Thoracic aorta (tissue), 2 donors: Measurements from ENCODE around the gene TMEM19. TPM values are rescaled to one million over a fixed set of nuclear protein-coding genes. Genes with fewer than 3 reads are reported as not detected.

ENCODE experiments used
- ATAC-seq: fragments of 150-250 bp; one replicate; pipeline ENCODE4 v1.8.0; 2017; ENCODE audit warnings: low read depth; ENCODE audit not compliant: insufficient number of reproducible peaks, low FRiP score
- DNase-seq: peaks from one replicate; pipeline ENCODE4 v3.0.0-alpha.2; 2020; ENCODE audit warnings: low spot score
- H3K27ac ChIP-seq, 2 donors: fragments of 200-600 bp; sonication (generic); 1 replicate in 1 of 2; 2 replicates in 1 of 2; pipeline ENCODE4 v1.5.1; 2016; ENCODE audit warnings: mild to moderate bottlenecking in 2 of 2, moderate library complexity in 2 of 2
- H3K27me3 ChIP-seq: fragments of 200-600 bp; sonication (generic); replicated peaks from 2 replicates; pipeline ENCODE4 v1.6.0; 2016; ENCODE audit warnings: mild to moderate bottlenecking; ENCODE audit not compliant: insufficient read depth
- H3K36me3 ChIP-seq: fragments of 200-600 bp; sonication (generic); one replicate; pipeline ENCODE4 v1.5.1; 2016
- H3K4me1 ChIP-seq, 2 donors: fragments of 200-600 bp; sonication (generic); 1 replicate in 1 of 2; 2 replicates in 1 of 2; pipeline versions ENCODE4 v1.5.1 to v1.6.0; 2016; ENCODE audit warnings: low read depth in 2 of 2, mild to moderate bottlenecking in 1 of 2; ENCODE audit not compliant: control insufficient read depth in 1 of 2
- H3K4me3 ChIP-seq: fragments of 200-600 bp; sonication (generic); 2 replicates; pipeline ENCODE4 v1.5.1; 2016; ENCODE audit warnings: mild to moderate bottlenecking
- H3K9me3 ChIP-seq: fragments of 200-600 bp; sonication (generic); 2 replicates; pipeline ENCODE4 v1.5.1; 2016
- total RNA-seq, 2 donors: library from RNA; depleted of rRNA; stranded (reverse); fragments of >200 nt; gene quantifications; one replicate each; pipeline versions ENCODE4 v1.1.0 to v1.2.3, GENCODE V29; 2016
- TF ChIP-seq, protein P1 (sequence below): fragments of 200-600 bp; sonication (generic); IDR thresholded peaks from one replicate; pipeline ENCODE4 v1.5.1; 2019; ENCODE audit warnings: antibody characterized with exemption

TMEM19 gene
- total RNA-seq, 2 donors from 2014 or later, result 18.4 to 39.4 TPM

DNA sequence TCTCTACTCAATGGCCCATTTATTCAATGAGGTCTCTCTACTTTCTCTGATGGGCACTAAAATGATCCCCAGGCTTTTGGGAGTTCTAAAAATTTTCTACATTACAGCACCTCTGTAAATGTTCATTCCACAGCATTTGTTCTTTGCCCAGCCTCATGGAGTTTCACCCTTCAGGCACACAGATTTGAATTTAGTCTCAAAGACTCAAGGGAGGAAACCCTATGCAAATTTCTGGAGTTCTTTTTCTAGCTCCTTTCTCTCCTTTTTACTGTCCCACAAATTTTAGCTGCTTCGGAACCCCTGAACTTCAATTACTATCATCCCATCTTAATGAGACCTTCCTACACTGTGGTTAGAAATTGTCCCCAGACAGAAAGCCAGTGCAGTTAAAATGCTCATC is 51.3 kb downstream of the TMEM19 start:
- TF ChIP-seq, protein P1, sequence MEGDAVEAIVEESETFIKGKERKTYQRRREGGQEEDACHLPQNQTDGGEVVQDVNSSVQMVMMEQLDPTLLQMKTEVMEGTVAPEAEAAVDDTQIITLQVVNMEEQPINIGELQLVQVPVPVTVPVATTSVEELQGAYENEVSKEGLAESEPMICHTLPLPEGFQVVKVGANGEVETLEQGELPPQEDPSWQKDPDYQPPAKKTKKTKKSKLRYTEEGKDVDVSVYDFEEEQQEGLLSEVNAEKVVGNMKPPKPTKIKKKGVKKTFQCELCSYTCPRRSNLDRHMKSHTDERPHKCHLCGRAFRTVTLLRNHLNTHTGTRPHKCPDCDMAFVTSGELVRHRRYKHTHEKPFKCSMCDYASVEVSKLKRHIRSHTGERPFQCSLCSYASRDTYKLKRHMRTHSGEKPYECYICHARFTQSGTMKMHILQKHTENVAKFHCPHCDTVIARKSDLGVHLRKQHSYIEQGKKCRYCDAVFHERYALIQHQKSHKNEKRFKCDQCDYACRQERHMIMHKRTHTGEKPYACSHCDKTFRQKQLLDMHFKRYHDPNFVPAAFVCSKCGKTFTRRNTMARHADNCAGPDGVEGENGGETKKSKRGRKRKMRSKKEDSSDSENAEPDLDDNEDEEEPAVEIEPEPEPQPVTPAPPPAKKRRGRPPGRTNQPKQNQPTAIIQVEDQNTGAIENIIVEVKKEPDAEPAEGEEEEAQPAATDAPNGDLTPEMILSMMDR, result no peak

DNA sequence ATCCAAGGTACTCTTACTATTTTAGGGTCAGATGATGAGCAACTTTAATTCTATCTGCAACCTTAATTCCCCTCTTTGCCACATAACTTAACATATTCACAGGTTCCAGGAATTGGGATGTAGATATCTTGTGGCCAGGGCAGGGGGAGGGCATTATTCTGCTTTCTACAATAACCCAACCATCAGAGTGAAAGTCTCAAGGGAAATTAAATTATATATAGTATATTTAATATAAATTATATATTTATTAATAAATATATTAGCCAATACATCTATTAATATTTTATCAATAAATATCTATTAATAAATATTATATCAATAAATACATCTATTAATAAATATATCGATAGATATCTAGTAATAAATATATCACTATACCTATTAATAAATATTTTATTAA is 57.1 kb downstream of the TMEM19 start:
- ATAC-seq, result no peak
- no peaks in the 10 kb centered on the region for H3K36me3 ChIP-seq
- DNase-seq, result no peak
- H3K4me3 ChIP-seq, result no peak overlapping the region
- H3K27ac ChIP-seq, result no peak overlapping the region
- H3K4me1 ChIP-seq, result no peaks in the 10 kb centered on the region
- no peaks in the 10 kb centered on the region for H3K9me3 ChIP-seq
- no peaks in the 10 kb centered on the region for H3K27me3 ChIP-seq
- TF ChIP-seq, protein P1, result no peak

More for the DNA sequence above, 51.3 kb downstream of the TMEM19 start:
- Histone ChIP-seq H3K4me3 (no peak overlapping the region), H3K4me1 (no peaks in the 10 kb centered on the region), H3K36me3 (no peaks in the 10 kb centered on the region), H3K9me3 (no peaks in the 10 kb centered on the region), H3K27me3 (no peaks in the 10 kb centered on the region), H3K27ac (no peak overlapping the region)
- ATAC-seq, result no peak
- no peak for DNase-seq

DNA sequence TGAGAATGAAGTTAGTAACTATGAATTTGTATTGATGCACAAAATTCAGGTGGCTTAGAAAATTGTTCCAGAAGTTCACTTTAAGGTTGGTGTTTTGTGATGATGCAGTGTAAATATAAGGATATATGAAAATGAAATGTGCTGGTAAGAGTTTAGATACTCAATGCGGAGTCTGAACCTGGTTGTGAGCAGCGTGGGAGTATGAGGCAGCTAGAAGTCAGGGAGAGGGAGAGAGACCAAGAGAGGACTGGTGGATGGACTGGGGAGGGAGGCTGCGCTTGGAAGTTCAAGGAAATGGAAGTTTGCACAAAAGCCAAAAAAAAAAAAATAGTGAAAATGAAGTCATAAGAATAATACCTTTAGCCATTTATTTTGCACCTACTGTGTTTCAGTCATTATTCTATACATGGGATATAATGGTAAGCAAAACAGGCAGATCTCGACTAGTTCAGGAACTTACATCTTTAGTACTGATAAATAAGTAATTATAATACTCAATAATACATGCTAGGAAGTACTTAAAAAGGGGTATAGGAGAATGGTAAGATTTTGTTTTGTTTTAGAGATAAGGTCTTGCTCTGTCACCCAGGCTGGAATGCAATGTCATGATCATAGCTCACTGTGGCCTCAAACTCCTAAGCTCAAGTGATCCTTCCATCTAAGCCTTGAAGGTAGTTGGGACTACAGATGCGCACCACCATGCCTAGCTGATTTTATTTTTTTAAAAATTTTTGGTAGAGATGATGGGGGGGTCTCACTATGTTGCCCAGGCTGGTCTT is 58.8 kb downstream of the TMEM19 start:
- H3K36me3 ChIP-seq, result no peaks in the 10 kb centered on the region
- ATAC-seq (no peak), DNase-seq (no peak)
- TF ChIP-seq, protein P1, result no peak
- H3K9me3 ChIP-seq, result no peaks in the 10 kb centered on the region
- no peak overlapping the region for H3K27ac ChIP-seq
- no peak overlapping the region for H3K4me3 ChIP-seq
- H3K27me3 ChIP-seq, result no peaks in the 10 kb centered on the region
- no peaks in the 10 kb centered on the region for H3K4me1 ChIP-seq

DNA sequence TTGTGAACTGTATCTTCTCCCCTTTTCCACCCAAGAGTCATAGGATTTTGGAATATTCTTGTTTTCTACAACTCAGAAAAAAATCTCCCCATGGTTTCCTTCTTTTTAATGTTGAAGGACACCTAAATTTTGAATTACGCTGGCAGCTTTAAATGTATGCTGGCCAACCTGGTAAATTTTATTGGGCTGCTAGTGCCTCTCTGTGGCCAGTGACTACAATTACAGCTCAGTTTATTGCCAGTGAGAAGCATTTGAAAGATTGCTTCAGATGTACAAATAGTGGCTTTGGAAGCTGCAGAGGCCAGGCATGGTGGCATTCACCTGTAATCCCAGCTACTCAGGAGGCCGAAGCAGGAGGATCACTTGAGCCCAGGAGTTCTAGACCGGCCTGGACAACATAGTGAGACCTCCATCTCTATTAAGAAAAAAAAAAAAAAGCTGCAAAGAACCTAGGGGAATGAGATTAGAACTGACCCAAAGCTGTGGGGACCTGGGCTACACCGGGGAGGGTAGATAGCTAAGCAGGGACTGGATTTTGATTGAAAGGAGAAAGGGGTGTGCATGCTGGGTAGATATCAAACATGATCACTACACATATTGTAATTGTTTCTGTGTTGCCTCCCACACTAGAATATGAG is 61.2 kb downstream of the TMEM19 start:
- ATAC-seq, result no peak
- H3K36me3 ChIP-seq, result no peaks in the 10 kb centered on the region
- no peak for DNase-seq

More for the DNA sequence above, 61.2 kb downstream of the TMEM19 start:
- Histone ChIP-seq H3K4me1 (no peaks in the 10 kb centered on the region), H3K27ac (no peak overlapping the region), H3K9me3 (no peaks in the 10 kb centered on the region), H3K27me3 (no peaks in the 10 kb centered on the region), H3K4me3 (no peak overlapping the region)
- TF ChIP-seq, protein P1, result peak; percentile 62
